Breast epithelium (tissue), 3 donors: ENCODE measurements around the gene APH1B.

Source experiments
- CTCF ChIP-seq, 3 donors: fragments of 450-650 bp; IDR thresholded peaks; one replicate each; pipeline ENCODE4 v1.5.1; 2016 to 2017; ENCODE audit warnings: antibody characterized with exemption in 3 of 3, mild to moderate bottlenecking in 3 of 3, moderate library complexity in 3 of 3
- POLR2A ChIP-seq: fragments of 450-650 bp; IDR thresholded peaks from one replicate; pipeline ENCODE4 v1.6.1; 2016; ENCODE audit warnings: antibody characterized with exemption, mild to moderate bottlenecking, moderate library complexity

DNA sequence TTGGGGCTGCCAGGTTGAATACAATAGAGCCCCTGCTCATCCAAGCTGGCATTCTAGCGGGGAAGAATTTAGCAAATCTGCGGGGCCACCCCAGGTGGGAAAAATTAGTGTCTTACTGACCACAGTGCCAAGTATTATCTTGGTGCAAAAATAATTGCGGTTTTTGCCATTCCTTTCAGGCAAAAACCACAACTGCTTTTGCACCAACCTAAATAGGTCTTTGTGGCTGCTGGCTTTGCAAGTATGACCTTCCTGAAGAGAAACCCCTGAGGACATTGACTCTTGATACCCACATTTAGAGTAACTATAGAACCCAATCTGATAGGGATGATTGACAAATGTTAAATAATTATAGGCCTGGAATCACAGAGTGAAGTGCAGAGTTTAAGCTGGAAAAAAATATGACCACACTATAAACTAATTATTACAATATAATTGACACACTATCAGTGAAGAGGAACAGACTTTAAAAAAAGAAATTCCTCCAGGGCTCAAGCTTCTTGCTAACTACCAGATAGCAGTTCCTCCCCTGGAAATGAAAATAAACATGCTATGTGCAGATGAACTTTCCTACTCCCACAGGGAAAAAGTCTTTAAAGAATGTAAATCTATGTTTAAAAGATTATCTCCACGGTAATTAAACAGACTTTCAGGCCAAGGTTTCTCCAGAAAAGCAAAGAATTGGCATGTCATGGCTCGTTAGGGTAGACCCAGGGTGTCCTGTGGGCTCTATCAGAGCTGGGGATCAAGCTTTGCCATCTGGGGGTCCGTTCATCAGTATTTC, 69.9 kb downstream of the APH1B start:
- TF ChIP-seq CTCF (IDR thresholded peaks at IDR 0.05) (no peak), POLR2A (no peak)
